Measurements from ENCODE around the gene DLG2. TPM values are rescaled to one million over a fixed set of nuclear protein-coding genes. Genes with fewer than 3 reads are reported as not detected.
A peak's percentile ranks its signal among the peaks of the same experiment; 100 is the strongest.

DLG2 gene
- total RNA-seq, 1 donor from 2014 or later = 0.51 TPM

DNA sequence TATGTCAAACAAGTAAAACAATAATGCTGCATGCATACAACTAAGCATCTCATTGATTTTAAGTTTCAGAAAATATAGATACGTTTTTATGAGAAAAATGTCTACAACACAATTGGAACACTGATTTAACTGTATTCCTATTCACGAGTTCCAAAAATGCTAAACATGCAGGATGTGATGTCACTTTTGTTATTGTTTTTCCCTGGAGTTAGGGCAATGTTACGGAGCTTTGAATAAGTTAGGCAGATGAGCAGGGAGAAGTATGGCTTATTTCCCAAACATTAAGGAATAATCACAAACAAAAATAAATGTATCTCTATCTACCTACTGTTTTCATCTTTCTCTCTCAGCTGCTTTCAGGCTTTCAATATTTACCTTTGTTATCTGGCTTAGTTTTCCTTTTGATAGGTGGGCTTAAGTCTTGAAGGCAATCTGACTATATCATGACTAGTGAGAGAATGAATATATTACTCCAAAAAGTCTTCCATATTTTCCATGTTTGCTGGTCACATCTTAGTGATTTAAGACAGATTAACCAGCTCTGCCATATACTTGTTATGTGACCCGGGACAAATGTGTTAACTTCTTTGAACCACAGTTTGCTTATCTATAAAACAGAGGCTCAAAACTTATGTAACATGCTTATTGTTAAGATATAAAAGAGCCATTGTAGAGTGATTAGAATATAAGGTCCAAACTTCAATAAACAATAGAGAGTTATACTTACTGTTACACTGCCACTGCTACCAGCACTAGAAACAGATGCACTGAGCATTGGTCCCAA, 1486.6 kb downstream of the DLG2 start:
- no peak for DNase-seq (ENCODE audit: low read depth in 2 of 2)

GRCh38 chr11:84137960-84138359, 1489.2 kb downstream of the DLG2 start:
- DNase-seq (ENCODE audit: low read depth in 2 of 2) = no peak

GRCh38 chr11:84137505-84137904, 1489.6 kb downstream of the DLG2 start:
- no peak for DNase-seq (ENCODE audit: low read depth in 2 of 2)

DNA sequence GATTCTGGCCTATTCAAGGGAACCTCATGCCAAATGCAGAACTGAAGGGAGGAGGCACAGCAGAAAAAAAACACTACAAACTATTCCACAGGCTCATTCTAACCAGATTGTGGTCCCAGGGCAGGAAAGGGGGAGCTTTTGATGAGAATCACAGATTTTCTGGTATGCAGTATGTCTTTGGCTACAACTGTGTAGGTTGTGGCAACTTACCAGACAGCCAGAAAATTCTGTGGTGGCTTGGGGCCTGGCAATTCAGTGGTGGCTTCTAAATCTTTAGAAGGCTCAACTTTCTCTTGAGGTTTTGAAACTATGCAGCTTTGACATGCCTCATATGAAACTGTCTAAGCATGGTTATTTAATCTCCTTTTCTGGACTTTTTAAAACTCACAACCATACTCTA, 1490.2 kb downstream of the DLG2 start:
- DNase-seq (ENCODE audit: low read depth in 2 of 2) = no peak

GRCh38 chr11:84130646-84131427, 1496.3 kb downstream of the DLG2 start:
- no peak for DNase-seq (ENCODE audit: low read depth in 2 of 2)

DNA sequence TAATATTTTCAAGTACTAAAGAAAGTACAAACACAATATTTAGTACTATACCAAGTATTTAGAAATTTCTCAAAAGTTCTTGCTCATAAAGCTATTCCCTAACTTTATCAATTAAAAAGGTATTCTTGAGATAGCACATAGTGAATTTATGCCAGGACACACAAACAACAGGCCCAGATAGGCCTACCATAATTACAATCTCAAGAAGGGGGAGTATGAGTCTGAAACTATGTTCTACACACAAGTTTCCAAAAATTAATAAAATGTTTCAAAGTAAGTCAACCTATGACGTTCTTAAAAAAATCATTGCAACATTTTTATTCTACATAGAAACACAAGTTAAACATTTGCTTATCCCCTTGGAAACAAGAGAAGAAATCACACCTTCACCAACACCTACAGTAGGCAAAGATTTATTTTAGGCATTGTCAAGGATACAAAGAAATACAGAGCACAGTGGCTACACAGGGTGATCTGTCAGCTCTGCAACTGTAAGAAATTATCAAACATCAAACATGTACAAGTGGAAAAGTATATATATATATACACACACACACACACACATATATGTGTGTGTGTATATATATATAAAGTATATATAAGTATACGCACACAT, 1497.1 kb downstream of the DLG2 start:
- DNase-seq (ENCODE audit: low read depth in 2 of 2) = no peak

GRCh38 chr11:84128840-84129239, 1498.3 kb downstream of the DLG2 start:
- no peak for DNase-seq (ENCODE audit: low read depth in 2 of 2)

- DNase-seq (ENCODE audit: low read depth in 2 of 2) = no peak
These were observed 1509.8 kb downstream of the DLG2 start for GRCh38 chr11:84117394-84117793.

- DNase-seq (ENCODE audit: low read depth in 2 of 2) = no peak
These were observed 1520.6 kb downstream of the DLG2 start for GRCh38 chr11:84106541-84106940.

- DNase-seq (ENCODE audit: low read depth in 2 of 2) = no peak
These were observed 1522.0 kb downstream of the DLG2 start for GRCh38 chr11:84105148-84105547.

DNA sequence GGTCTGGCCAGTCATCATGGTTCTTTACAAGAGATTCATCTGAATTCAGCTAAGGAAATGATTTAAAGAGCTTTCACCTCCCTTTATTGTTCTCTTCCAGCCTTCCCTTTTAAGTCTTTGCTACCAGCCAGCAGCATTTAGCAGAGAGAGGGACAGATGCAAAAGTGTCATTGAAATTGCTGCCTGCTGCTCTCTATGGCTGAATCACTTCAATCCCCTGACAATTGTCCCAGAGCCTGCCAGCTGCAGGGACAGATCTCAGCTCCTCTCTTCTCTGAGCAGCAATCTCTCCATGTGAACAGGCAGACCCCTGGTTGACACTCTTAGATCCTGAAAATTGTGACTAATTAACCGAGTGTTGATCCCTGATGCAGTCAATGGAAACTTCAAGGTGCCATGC, 1524.0 kb downstream of the DLG2 start:
- DNase-seq (ENCODE audit: low read depth in 2 of 2) = no peak

DNA sequence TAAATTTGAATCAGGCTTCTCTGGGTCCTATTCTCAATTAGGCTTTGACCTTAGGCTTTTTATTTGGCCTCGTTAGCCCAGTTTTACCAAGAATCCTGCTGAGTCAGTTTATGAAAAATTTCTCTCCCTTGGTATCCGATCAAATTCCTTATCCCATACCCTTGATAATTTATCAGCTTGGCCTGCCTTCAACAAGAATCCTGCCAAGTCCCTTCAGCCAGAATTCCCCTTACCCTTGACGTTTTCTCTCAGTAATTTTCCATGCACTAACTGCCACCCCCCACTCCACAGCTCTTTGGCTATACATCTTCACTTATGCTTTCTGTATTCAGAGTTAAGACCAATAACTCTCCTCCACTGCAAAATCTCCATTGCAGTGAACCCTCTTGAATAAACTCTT, 1530.0 kb downstream of the DLG2 start:
- DNase-seq (ENCODE audit: low read depth in 2 of 2) = no peak

GRCh38 chr11:84091212-84091986, 1535.7 kb downstream of the DLG2 start:
- no peak for DNase-seq (ENCODE audit: low read depth in 2 of 2)

DNA sequence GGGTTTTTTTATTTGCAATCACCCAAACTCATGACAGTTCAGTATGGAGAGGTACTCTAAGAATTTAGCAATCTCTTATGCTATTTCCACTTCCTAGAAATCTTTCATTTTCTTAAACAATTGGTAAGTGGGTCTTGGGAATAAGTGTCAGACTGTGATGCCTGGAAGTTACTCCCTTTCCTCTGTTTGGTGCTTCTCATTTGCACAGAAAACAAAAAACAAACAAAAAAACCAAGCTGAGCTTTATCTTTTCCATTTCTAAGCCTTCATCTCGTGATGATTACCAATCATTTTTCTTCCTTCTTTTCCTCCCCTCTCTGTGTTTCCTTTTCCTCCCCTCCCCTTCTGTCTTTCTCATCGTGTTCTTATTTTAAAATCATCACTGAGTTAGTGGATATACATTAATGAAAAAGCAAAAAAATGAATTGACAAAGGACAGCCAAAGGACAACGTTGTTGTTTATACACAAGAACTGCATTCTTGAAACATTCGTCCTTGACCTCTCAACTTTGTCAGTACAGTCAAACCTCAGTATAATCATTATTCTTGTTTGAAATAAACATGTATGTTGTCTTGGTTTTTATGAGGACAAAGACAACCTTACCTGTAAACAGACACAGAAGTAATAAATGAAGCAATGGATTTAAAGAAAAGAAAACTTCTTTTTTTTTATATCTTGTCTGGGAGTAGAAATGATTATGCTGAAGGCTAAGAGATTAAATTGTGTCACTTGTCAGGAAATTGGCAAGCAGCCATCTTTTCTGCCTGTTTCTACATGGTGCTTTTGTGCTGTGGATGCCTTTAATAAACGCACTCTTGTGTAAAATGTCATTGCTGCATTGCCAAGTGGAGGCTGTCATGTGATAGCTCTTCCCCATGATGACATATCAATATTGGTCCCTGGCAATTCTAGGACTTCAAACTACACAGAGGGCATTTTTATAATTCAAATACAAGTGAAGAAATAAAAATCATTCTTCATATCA, 1537.8 kb downstream of the DLG2 start:
- peak in 1 of 2 donors; percentile 1 for DNase-seq (ENCODE audit: low read depth in 2 of 2)

- no peak for DNase-seq (ENCODE audit: low read depth in 2 of 2)
These were observed 1555.3 kb downstream of the DLG2 start for GRCh38 chr11:84071851-84072250.

DNA sequence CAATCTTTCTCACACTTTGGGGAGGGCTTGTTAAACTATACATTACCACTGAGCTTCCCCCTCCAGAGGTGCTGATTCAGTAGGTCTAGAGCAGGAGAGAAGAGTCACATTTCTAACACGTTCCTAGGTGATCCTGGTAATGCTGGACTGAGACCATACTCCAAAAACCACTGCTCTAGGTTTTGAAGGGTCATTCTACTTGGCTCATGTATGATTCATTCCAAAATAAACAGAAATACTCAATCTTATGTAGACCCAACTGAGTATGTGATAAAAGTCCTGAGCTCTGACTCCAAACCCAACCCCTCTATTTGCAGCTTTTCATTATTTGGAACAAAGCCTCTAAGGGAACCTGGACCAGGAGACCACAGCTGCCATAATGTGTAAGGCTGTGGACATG, 1558.1 kb downstream of the DLG2 start:
- DNase-seq (ENCODE audit: low read depth in 2 of 2) = no peak

DNA sequence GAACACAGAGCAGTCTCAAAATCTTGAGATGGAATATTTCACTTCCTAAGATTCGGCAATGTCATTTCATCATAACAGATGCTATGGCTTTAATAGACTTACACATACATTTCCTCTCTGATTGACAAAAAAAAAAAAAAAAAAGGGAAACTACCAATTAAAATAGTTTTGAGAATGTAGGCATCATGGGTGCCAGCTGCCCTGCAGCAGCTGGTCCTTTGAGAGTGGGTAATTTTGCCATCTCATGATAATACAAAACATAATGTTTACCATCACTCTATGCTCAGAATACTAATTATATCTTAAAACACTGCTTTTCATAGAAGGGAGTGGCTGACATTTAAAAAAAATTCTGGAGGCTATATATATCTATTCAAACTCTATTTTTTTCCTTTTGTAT, 1565.4 kb downstream of the DLG2 start:
- no peak for DNase-seq (ENCODE audit: low read depth in 2 of 2)

- no peak for DNase-seq (ENCODE audit: low read depth in 2 of 2)
These were observed 1570.3 kb downstream of the DLG2 start for GRCh38 chr11:84056653-84057376.

DNA sequence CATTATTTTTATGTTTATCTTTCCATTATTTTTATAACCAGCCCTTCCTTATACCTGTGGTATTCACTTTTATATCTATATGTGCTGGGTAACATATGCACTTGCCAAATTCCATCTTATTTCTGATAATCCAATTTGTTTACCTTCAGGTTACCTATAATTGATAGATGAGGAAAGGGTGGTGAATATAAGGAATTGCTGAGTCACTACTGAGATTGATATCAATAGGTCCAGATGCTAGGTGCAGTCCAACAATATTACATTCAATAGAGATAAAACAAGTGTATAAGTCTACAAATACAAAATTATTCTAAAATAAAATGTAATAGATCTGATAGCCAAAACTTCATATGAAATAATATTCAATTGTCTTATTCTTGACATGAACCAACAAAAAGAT, 1582.0 kb downstream of the DLG2 start:
- no peak for DNase-seq (ENCODE audit: low read depth in 2 of 2)

DNA sequence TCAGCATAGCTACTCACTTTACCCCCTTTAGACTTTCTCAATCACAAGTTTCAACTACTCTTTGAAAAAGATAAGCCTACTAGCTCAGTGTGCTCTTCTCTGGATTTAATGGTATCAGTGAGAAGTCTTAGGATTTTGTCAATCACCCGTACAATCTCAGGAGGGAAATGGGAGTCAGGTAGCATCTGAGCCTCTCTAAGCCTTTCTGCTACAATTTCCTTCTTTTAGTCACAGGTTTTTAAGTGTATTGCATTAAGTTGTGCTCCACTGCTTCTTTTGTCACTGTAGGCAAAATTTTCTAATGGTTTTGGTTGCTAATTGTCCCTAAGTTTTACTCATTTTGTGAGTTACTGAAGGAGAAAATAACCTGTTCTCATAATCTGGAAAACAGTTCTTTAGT, 1582.4 kb downstream of the DLG2 start:
- no peak for DNase-seq (ENCODE audit: low read depth in 2 of 2)

Data from dermis microvascular lymphatic vessel endothelial cell (primary cell).